SK-N-SH (cell line): ENCODE results near the gene RNF7. TPM values are rescaled to one million over a fixed set of nuclear protein-coding genes. Genes with fewer than 3 reads are reported as not detected.

Experiments used
- CTCF ChIA-PET: fragments of 300-600, 350-600 bp; formaldehyde crosslinking; extraction: SDS; loops from one replicate; lab custom pipeline; 2021; lab: Yijun Ruan, JAX
- POLR2A ChIA-PET: fragments of 350-600 bp; sonication (Branson Sonifier 250); formaldehyde crosslinking; extraction: SDS; loops from one replicate; lab custom pipeline; 2020; ENCODE audit warnings: antibody characterized with exemption, inconsistent platforms; lab: Yijun Ruan, JAX
- DNase-seq: peaks from one replicate; pipeline ENCODE4 v3.0.0; 2012
- H2AFZ ChIP-seq: fragments of 200-600 bp; sonication (generic); 2 replicates; pipeline ENCODE4 v1.8.1; 2016; ENCODE audit warnings: antibody characterized with exemption, mild to moderate bottlenecking, low read depth
- H3F3A ChIP-seq: fragments of 200-600 bp; sonication (generic); replicated peaks from 2 replicates; pipeline ENCODE3; 2016; ENCODE audit warnings: antibody characterized with exemption, mild to moderate bottlenecking; ENCODE audit not compliant: insufficient read depth
- H3K27ac ChIP-seq, 2 experiments: fragments of 200-500 bp in 1 of 2; fragments of 200-600 bp in 1 of 2; sonication (Bioruptor generic) in 1 of 2; sonication (generic), shearing (Covaris generic) in 1 of 2; 2 replicates each; pipeline versions ENCODE4 v1.5.1 to v1.6.1; 2014 to 2016; ENCODE audit warnings: low read depth in 2 of 2, inconsistent platforms in 1 of 2, low read length in 1 of 2, mild to moderate bottlenecking in 1 of 2, mixed read lengths in 1 of 2
- H3K27me3 ChIP-seq: fragments of 200-600 bp; sonication (generic), shearing (Covaris generic); 2 replicates; pipeline ENCODE4 v1.6.1; 2016; ENCODE audit warnings: mixed run types; ENCODE audit not compliant: insufficient read depth
- H3K36me3 ChIP-seq, 2 experiments: fragments of 200-500 bp in 1 of 2; fragments of 200-600 bp in 1 of 2; sonication (Bioruptor generic) in 1 of 2; sonication (generic) in 1 of 2; replicated peaks in 1 of 2; 2 replicates each; pipeline versions ENCODE3 to v1.5.1; 2014 to 2016; ENCODE audit warnings: low read length in 1 of 2, mild to moderate bottlenecking in 1 of 2; ENCODE audit not compliant: insufficient read depth in 2 of 2, control insufficient read depth in 1 of 2
- H3K4me1 ChIP-seq, 2 experiments: fragments of 200-500 bp in 1 of 2; fragments of 200-600 bp in 1 of 2; sonication (Bioruptor generic) in 1 of 2; sonication (generic), shearing (Covaris generic) in 1 of 2; 2 replicates each; pipeline versions ENCODE4 v1.5.1 to v1.6.1; 2014 to 2016; ENCODE audit warnings: low read depth in 1 of 2, low read length in 1 of 2, mixed run types in 1 of 2; ENCODE audit not compliant: insufficient read depth in 2 of 2, control insufficient read depth in 1 of 2
- H3K4me2 ChIP-seq: fragments of 200-600 bp; sonication (generic), shearing (Covaris generic); 2 replicates; pipeline ENCODE4 v1.6.1; 2017; ENCODE audit warnings: mixed run types
- H3K4me3 ChIP-seq, 2 experiments: fragments of 200-500 bp in 1 of 2; fragments of 200-600 bp in 1 of 2; sonication (Bioruptor generic) in 1 of 2; sonication (generic), shearing (Covaris generic) in 1 of 2; 2 replicates each; pipeline versions ENCODE4 v1.5.1 to v1.8.1; 2014 to 2016; ENCODE audit warnings: low read depth in 2 of 2, inconsistent platforms in 1 of 2, low read length in 1 of 2, mild to moderate bottlenecking in 1 of 2, mixed read lengths in 1 of 2, moderate library complexity in 1 of 2
- H3K79me2 ChIP-seq: fragments of 200-600 bp; sonication (generic); 2 replicates; pipeline ENCODE4 v1.8.1; 2017; ENCODE audit warnings: mild to moderate bottlenecking; ENCODE audit not compliant: insufficient read depth
- H3K9ac ChIP-seq: fragments of 200-600 bp; sonication (generic); 2 replicates; pipeline ENCODE4 v1.6.1; 2017; ENCODE audit warnings: mixed run types
- H3K9me2 ChIP-seq: fragments of 200-600 bp; sonication (generic); 2 replicates; pipeline ENCODE4 v1.6.1; 2017; ENCODE audit warnings: mixed run types
- H3K9me3 ChIP-seq: fragments of 200-600 bp; sonication (generic); 2 replicates; pipeline ENCODE4 v1.6.1; 2017; ENCODE audit warnings: mixed run types, mild to moderate bottlenecking, moderate library complexity
- H4K20me1 ChIP-seq: fragments of 200-600 bp; sonication (generic); 2 replicates; pipeline ENCODE4 v1.6.1; 2017; ENCODE audit warnings: mild to moderate bottlenecking, mixed run types; ENCODE audit not compliant: insufficient read depth
- ELF1 ChIP-seq: IDR thresholded peaks from 2 replicates; pipeline ENCODE4 v1.4.0; 2012
- EZH2phosphoT487 ChIP-seq: fragments of 200-600 bp; sonication (generic); IDR thresholded peaks from 2 replicates; pipeline ENCODE4 v1.6.1; 2017; ENCODE audit warnings: low read depth, mixed run types, mild to moderate bottlenecking, antibody characterized with exemption, moderate library complexity, borderline replicate concordance
- FOXJ3 ChIP-seq: sonication (generic); formaldehyde crosslinking; IDR thresholded peaks from 2 replicates; pipeline ENCODE4 v1.5.1; 2020; ENCODE audit warnings: mild to moderate bottlenecking, missing genetic modification reagents
- FOXM1 ChIP-seq: IDR thresholded peaks from 2 replicates; pipeline ENCODE4 v1.4.0; 2012; ENCODE audit warnings: low read depth, mild to moderate bottlenecking
- GABPA ChIP-seq: IDR thresholded peaks from 2 replicates; pipeline ENCODE4 v1.4.0; 2012; ENCODE audit warnings: low read depth, mild to moderate bottlenecking
- GATA2 ChIP-seq: sonication (generic); formaldehyde crosslinking; IDR thresholded peaks from 2 replicates; pipeline ENCODE4 v1.5.0; 2020; ENCODE audit warnings: mild to moderate bottlenecking, missing genetic modification reagents
- MXI1 ChIP-seq: IDR thresholded peaks from 2 replicates; pipeline ENCODE4 v1.6.1; 2012; ENCODE audit warnings: mild to moderate bottlenecking, low read depth, low read length, improper control_type of control experiment
- NFIC ChIP-seq: IDR thresholded peaks from 2 replicates; pipeline ENCODE4 v1.4.0; 2012; ENCODE audit warnings: borderline replicate concordance
- NRF1 ChIP-seq: IDR thresholded peaks from 2 replicates; pipeline ENCODE4 v1.6.1; 2012; ENCODE audit warnings: low read depth, mild to moderate bottlenecking, low read length
- POLR2AphosphoS5 ChIP-seq: IDR thresholded peaks from 2 replicates; pipeline ENCODE4 v1.6.1; 2012; ENCODE audit warnings: low read depth, low read length
- RFX5 ChIP-seq: IDR thresholded peaks from 2 replicates; pipeline ENCODE4 v1.6.1; 2012; ENCODE audit warnings: mild to moderate bottlenecking, improper control_type of control experiment, low read length
- RXRA ChIP-seq: IDR thresholded peaks from 2 replicates; pipeline ENCODE4 v1.4.0; 2012; ENCODE audit warnings: low read depth, mild to moderate bottlenecking, borderline replicate concordance
- SMC3 ChIP-seq: IDR thresholded peaks from 2 replicates; pipeline ENCODE4 v1.6.1; 2012; ENCODE audit warnings: low read depth, low read length, improper control_type of control experiment
- TCF12 ChIP-seq: IDR thresholded peaks from 2 replicates; pipeline ENCODE4 v1.4.0; 2012
- WGBS: methylation state at CpG from one replicate; pipeline ENCODE4 v1.1.6; 2017; ENCODE audit warnings: low lambda C conversion rate; 5-methylcytosine and 5-hydroxymethylcytosine counted together
- polyA plus RNA-seq, 3 experiments: library from polyadenylated mRNA; depleted of rRNA; stranded (reverse); fragments of >200 nt; gene quantifications; 2 replicates each; pipeline ENCODE4 v1.2.3, GENCODE V29; 2012
- TF ChIP-seq, protein P1 (sequence below): IDR thresholded peaks from 2 replicates; pipeline ENCODE4 v1.6.1; 2012; ENCODE audit warnings: mild to moderate bottlenecking, low read depth, low read length, moderate library complexity
- TF ChIP-seq, protein P2 (sequence below): IDR thresholded peaks from 2 replicates; pipeline ENCODE4 v1.4.0; 2012; ENCODE audit warnings: low read depth
- TF ChIP-seq, protein P3 (sequence below): IDR thresholded peaks from 2 replicates; pipeline ENCODE4 v1.4.0; 2012; ENCODE audit warnings: low read depth, borderline replicate concordance
- TF ChIP-seq, protein P4 (sequence below): fragments of 200-600 bp; sonication (generic); IDR thresholded peaks from 2 replicates; pipeline ENCODE4 v1.6.1; 2017; ENCODE audit warnings: antibody characterized with exemption, mild to moderate bottlenecking, moderate library complexity

RNF7 gene
- polyA plus RNA-seq, 1 of the 3 experiments (the other 2 are of a cell fraction): 77.1 TPM

DNA sequence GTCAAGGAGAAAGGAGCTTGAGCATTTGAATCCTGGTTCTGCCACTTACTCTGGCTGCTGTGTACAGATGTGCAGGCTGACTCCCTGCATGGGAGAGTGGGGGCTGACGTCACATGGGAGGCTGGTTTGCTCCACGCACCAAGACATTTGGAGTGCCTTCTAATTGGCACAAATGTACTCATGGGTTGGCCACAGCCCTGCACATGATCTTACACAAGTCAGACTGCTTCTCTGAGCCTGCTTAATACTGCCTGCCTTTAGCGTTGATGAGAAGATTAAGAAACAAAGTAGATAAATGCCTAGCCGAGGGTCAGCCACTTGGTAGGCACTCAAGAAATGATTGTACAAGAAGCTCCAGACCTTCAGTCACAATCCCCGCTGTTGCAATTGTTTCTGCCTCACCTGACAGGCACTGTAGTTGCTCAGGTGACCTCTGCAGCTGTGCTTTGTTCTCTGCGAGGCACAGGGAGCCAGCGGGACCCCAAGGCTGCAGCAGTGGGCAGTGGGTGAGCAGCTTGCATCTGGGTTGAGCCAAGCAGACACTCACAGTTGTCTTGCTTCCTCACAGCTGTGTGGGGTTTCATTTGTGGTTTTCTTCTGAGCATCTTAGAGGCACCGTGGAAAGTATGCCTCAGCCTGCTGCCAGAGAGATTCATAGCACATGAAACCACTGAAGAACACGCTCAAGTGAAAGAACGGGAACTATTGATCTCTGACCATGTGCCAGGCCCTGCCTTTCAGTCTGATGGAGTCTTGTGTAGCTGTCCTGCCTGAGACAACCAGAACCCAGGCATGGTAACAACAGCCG, 58.2 kb downstream of the RNF7 start:
- ChIA-PET CTCF (interaction anchor here (1.5 kb wide), 1 partner anchor 47 kb away, joined by 3 read pairs; no protein-coding TSS in a partner anchor), POLR2A (no interaction called here)
- H2AFZ ChIP-seq: no peak overlapping the region
- no peak for TF ChIP-seq FOXM1
- TF ChIP-seq, protein P1, sequence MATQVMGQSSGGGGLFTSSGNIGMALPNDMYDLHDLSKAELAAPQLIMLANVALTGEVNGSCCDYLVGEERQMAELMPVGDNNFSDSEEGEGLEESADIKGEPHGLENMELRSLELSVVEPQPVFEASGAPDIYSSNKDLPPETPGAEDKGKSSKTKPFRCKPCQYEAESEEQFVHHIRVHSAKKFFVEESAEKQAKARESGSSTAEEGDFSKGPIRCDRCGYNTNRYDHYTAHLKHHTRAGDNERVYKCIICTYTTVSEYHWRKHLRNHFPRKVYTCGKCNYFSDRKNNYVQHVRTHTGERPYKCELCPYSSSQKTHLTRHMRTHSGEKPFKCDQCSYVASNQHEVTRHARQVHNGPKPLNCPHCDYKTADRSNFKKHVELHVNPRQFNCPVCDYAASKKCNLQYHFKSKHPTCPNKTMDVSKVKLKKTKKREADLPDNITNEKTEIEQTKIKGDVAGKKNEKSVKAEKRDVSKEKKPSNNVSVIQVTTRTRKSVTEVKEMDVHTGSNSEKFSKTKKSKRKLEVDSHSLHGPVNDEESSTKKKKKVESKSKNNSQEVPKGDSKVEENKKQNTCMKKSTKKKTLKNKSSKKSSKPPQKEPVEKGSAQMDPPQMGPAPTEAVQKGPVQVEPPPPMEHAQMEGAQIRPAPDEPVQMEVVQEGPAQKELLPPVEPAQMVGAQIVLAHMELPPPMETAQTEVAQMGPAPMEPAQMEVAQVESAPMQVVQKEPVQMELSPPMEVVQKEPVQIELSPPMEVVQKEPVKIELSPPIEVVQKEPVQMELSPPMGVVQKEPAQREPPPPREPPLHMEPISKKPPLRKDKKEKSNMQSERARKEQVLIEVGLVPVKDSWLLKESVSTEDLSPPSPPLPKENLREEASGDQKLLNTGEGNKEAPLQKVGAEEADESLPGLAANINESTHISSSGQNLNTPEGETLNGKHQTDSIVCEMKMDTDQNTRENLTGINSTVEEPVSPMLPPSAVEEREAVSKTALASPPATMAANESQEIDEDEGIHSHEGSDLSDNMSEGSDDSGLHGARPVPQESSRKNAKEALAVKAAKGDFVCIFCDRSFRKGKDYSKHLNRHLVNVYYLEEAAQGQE: no peak
- TF ChIP-seq NFIC: no peak
- TF ChIP-seq, protein P2, sequence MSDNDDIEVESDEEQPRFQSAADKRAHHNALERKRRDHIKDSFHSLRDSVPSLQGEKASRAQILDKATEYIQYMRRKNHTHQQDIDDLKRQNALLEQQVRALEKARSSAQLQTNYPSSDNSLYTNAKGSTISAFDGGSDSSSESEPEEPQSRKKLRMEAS: no peak
- TF ChIP-seq ELF1: no peak
- TF ChIP-seq, protein P3, sequence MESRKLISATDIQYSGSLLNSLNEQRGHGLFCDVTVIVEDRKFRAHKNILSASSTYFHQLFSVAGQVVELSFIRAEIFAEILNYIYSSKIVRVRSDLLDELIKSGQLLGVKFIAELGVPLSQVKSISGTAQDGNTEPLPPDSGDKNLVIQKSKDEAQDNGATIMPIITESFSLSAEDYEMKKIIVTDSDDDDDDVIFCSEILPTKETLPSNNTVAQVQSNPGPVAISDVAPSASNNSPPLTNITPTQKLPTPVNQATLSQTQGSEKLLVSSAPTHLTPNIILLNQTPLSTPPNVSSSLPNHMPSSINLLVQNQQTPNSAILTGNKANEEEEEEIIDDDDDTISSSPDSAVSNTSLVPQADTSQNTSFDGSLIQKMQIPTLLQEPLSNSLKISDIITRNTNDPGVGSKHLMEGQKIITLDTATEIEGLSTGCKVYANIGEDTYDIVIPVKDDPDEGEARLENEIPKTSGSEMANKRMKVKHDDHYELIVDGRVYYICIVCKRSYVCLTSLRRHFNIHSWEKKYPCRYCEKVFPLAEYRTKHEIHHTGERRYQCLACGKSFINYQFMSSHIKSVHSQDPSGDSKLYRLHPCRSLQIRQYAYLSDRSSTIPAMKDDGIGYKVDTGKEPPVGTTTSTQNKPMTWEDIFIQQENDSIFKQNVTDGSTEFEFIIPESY: no peak
- no peak for TF ChIP-seq RFX5
- no peak for TF ChIP-seq MXI1
- no peak for TF ChIP-seq FOXJ3 (CRISPR knock-in tag)
- TF ChIP-seq GABPA: no peak
- TF ChIP-seq, protein P4, sequence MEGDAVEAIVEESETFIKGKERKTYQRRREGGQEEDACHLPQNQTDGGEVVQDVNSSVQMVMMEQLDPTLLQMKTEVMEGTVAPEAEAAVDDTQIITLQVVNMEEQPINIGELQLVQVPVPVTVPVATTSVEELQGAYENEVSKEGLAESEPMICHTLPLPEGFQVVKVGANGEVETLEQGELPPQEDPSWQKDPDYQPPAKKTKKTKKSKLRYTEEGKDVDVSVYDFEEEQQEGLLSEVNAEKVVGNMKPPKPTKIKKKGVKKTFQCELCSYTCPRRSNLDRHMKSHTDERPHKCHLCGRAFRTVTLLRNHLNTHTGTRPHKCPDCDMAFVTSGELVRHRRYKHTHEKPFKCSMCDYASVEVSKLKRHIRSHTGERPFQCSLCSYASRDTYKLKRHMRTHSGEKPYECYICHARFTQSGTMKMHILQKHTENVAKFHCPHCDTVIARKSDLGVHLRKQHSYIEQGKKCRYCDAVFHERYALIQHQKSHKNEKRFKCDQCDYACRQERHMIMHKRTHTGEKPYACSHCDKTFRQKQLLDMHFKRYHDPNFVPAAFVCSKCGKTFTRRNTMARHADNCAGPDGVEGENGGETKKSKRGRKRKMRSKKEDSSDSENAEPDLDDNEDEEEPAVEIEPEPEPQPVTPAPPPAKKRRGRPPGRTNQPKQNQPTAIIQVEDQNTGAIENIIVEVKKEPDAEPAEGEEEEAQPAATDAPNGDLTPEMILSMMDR: no peak
- TF ChIP-seq RXRA: no peak
- TF ChIP-seq POLR2AphosphoS5: no peak
- no peak for TF ChIP-seq EZH2phosphoT487
- TF ChIP-seq SMC3: no peak
- TF ChIP-seq TCF12: no peak
- TF ChIP-seq NRF1: no peak
- no peak for TF ChIP-seq GATA2 (CRISPR knock-in tag)
- no peaks in the 10 kb centered on the region for H3K79me2 ChIP-seq
- H3F3A ChIP-seq: no peaks in the 10 kb centered on the region
- no peaks in the 10 kb centered on the region for H3K9me2 ChIP-seq
- no peaks in the 10 kb centered on the region for H3K27me3 ChIP-seq
- no peak overlapping the region for H3K4me3 ChIP-seq
- peaks cover 0 to 3% of the 10 kb centered on the region in 2 experiments; a peak in 2 of 4 replicates for H3K4me1 ChIP-seq
- no peaks in the 10 kb centered on the region for H3K36me3 ChIP-seq
- H3K9me3 ChIP-seq: no peaks in the 10 kb centered on the region
- no peaks in the 10 kb centered on the region for H4K20me1 ChIP-seq
- no peak overlapping the region for H3K4me2 ChIP-seq
- H3K27ac ChIP-seq: no peak overlapping the region
- WGBS: 60% methylated on average over 11 of the region's 11 CpGs
- no peak overlapping the region for H3K9ac ChIP-seq
- peak; percentile 42 for DNase-seq
